NCI-H2107 (cell line): ENCODE results near the gene NFKBIB.

Source experiments
- DNase-seq: peaks from one replicate; lab custom pipeline; 2025; lab: John Stamatoyannopoulos, UW

The NFKBIB gene

DNA sequence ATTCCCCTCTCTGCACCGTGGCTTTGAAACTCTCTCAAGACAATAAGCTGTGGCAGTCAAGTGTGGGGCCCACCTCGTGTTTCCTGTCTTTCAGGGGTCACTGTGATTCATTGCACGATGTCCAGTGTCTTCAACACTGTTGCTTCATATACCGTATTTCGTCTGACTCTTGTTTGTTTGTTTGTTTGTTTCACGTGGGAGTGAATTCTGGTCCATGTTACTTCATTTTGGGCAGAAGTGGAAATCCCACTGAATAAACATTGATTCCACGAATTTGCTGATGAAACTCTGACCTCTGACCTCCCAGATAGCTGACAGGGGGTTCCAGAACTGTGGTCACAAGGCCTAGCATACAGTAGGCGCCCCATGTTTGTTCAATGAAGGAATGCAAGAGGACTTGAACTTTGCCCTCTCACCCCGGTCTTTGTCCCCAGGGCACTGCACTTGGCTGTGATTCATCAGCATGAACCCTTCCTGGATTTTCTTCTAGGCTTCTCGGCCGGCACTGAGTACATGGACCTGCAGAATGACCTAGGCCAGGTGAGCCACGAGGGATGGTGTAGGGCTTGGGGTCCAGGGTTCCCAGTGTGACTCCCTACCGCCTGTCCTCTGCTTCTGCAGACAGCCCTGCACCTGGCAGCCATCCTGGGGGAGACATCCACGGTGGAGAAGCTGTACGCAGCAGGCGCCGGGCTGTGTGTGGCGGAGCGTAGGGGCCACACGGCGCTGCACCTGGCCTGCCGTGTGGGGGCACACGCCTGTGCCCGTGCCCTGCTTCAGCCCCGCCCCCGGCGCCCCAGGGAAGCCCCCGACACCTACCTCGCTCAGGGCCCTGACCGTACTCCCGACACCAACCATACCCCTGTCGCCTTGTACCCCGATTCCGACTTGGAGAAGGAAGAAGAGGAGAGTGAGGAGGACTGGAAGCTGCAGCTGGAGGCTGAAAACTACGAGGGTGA is 5.1 kb downstream of the NFKBIB start:
- no peak for DNase-seq

DNA sequence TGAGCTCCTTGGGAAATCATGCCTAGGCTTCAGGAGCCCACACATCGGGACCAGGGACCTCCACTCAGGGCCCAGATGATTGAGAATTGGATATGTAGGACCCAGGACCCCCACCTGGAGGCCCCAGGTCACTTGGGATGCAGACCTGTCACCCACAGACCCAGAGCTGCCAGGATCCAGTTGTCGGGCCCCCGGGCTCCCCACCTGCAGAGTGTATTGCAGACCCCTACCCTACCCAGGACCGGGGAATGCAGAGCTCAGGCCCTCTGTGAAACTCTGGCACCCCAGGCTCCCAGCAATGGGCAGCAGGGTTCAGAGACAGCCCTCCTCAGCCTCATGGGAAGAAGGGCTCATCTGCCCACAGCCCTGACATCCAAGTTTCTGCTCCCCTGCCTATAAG is 5.9 kb downstream of the NFKBIB start:
- no peak for DNase-seq

DNA sequence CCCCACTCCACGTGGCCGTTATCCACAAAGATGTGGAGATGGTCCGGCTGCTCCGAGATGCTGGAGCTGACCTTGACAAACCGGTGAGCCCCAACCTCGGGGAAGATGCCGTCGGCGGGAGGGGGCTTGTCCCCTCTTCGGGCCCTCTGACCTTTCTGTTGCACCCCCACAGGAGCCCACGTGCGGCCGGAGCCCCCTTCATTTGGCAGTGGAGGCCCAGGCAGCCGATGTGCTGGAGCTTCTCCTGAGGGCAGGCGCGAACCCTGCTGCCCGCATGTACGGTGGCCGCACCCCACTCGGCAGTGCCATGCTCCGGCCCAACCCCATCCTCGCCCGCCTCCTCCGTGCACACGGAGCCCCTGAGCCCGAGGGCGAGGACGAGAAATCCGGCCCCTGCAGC is 7.5 kb downstream of the NFKBIB start:
- DNase-seq = no peak

DNA sequence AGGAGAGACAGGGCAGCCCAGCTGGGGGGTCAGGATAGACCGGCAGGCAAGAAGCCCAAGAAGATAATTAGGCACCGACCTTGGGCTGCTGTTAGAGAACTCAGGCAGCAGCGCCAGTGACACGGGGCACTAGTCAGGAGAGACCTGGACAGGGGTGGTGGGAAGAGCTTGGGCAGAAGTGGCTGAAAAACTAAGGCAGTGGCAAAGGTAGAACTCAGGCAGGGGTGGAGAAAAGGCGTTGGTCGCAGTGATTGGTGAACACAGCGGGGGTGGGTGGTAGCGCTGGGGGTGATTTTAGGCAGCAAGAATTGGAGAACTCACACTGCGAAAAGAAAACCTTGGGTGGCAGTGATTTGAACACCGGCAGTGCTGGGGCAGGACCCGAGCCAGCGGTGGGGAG is 7.9 kb downstream of the NFKBIB start:
- DNase-seq = no peak

- no peak for DNase-seq
Observed at GRCh38 chr19:38908911-38909310, 9.1 kb downstream of the NFKBIB start.

GRCh38 chr19:38910488-38910887 is 10.7 kb downstream of the NFKBIB start:
- no peak for DNase-seq

DNA sequence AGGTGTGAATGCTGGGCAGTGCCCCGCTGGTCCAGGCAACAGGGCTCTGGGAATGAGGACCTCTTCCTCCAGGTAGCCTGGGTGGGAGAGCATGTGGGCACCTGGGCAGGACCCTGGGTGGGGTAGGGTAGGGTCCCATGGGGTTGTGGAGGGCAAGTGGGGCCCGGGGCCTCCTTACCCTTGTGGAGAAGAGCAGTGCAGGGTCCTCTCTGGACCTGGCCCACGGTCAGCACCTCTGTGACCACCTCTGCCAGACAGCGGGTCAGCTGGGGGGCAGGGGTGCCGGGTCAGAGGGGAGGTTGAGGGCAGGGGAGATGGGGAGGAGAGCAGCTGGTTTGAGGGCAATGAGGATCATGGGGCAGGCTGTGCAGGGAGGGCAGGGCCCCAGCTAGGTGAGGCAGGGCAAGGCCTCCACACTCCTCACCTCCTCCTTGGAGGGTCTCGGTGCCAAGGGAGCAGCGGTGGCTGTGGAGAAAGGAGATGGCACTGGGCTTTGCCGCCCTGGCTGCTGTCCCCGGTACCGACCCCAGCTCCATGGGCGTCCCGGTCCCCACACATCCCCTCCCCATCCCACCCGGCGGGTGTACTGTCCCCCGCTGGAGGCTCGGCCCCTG is 11.7 kb downstream of the NFKBIB start:
- DNase-seq = no peak

- no peak for DNase-seq
Observed at GRCh38 chr19:38912600-38913514, 13.1 kb downstream of the NFKBIB start.

GRCh38 chr19:38913958-38914357 is 14.2 kb downstream of the NFKBIB start:
- DNase-seq = no peak

DNA sequence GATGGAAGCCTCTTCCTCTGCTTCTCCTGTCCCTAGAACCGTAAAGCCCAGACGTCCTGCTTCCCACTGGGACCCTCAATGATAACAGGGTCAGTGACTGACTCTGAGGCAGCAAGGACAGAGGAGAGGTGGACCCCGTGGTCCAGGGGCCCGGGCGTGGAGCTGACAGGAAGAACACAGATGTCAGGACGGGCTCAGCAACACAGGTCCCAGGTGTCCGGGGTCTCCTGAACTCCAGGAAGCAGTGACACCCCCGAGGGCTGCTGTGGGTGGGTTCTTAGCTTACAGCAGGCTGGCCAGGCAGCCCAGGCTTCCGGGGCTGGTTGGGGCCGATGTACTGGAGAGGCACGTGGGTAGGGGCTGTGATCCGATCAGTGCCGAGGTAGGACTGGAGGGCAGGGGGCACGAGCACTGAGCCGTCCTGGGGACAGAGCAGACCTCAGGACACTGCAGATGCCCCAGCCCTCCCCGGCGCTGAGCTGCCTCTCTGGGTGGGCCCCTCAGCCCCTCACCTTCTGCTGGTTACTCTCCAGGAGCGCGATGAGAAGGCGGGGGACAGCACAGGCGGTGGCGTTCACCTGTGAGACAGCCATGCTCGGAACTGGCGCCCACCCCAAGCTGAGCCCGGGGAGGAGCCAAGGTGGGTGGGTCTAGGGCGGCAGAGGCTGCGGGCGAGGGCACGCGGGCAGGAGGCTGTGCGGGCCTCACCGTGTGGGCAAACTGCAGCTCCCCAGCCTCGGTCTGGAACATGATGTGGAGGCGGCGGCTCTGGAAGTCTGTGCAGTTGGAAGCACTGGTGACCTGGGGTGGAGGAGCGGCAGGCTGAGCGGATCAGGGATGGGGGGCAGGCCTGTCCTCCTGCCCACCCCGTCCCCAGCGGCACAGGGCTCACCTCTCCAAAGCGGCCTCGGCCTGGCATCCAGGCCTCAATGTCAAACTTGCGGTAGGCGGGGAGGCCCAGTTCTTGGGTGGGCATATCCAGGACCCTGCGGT is 15.9 kb downstream of the NFKBIB start:
- no peak for DNase-seq

- DNase-seq = no peak
Observed at GRCh38 chr19:38917516-38917915, 17.7 kb downstream of the NFKBIB start.

GRCh38 chr19:38917921-38918491 is 18.2 kb downstream of the NFKBIB start:
- DNase-seq = no peak

GRCh38 chr19:38918526-38918925 is 18.8 kb downstream of the NFKBIB start:
- no peak for DNase-seq

DNA sequence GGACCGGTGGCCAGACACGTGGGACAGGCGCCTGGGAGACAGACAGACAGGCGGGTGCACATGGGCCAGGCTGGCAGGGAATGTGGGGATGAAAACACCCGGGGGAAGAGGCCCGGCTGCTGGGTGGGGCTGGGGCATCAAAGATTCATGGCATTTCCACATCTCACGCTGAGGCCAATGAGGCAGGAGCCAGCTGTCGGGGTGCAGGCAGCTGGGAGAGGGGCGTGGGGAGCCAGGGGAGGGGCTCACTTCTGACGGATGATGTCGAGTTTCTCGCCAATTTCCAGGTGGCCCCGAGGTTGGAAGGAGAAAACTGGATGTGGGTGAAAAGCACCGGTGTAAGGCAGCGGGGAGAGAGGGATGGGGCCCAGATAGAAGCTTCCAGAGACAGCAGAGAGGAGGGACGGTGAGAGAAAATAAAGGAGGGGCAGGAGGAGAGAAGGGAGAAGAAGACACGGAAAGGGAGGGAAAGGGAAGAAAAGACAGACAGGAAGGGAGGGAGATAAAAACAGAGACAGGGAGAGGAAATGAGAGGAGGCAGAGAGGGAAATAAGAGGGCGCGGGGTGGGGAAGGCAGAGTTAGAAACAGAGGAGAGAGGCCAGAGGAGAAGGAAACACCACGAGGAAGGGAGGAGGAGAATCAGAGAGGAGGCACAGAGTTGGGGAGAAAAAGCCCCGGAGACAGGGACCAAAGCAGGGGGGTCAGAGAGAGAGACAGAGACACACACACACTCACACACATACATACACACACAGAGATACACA is 20.2 kb downstream of the NFKBIB start:
- no peak for DNase-seq

GRCh38 chr19:38920602-38921419 is 21.0 kb downstream of the NFKBIB start:
- DNase-seq = no peak

GRCh38 chr19:38921420-38922274 is 21.9 kb downstream of the NFKBIB start:
- no peak for DNase-seq

GRCh38 chr19:38922482-38922881 is 22.7 kb downstream of the NFKBIB start:
- DNase-seq = no peak

- DNase-seq = no peak
Observed at GRCh38 chr19:38924388-38924787, 24.6 kb downstream of the NFKBIB start.
